Measurements from ENCODE around the gene TSACC. TPM values are rescaled to one million over a fixed set of nuclear protein-coding genes. Genes with fewer than 3 reads are reported as not detected.

TSACC gene
- total RNA-seq, 1 experiment from 2014 or later = not detected

DNA sequence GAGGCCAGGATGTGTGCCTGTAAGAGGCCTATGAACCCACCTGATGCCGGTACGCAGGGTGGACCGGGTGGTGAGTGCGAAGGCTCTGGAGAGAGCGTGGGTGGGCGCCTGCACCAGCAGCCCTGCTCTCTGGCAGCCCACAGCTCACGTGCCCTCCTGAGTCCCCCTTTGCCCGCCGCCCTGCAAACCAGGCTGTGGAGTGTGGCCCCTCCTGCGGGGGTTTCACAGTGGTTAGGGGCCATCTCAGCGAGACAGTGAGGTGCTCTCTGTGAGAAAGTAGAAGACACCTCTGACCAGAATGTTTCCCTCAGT, 53.0 kb downstream of the TSACC start:
- ChIA-PET CTCF (no interaction called here), POLR2A (ENCODE audit: low non-redundant PET) (no interaction called here)
- no peak overlapping the region for H3K27ac ChIP-seq (ENCODE audit: low read depth, low read length, poor library complexity, severe bottlenecking)
- no peaks in the 10 kb centered on the region for H3K36me3 ChIP-seq (ENCODE audit: insufficient read depth, low read length, poor library complexity, severe bottlenecking)
- H3K4me3 ChIP-seq (ENCODE audit: low read depth, low read length, poor library complexity, severe bottlenecking) = no peak overlapping the region
- intact Hi-C loops (cut with micrococcal nuclease; ENCODE audit: unreplicated experiment) = no loop called here
- H3K9me3 ChIP-seq (ENCODE audit: low read depth, low read length, poor library complexity, severe bottlenecking) = no peaks in the 10 kb centered on the region
- no peak for DNase-seq (ENCODE audit: low spot score)
- no TSS peak for BruUV-seq (replicated peaks)
- no peak for TF ChIP-seq EZH2 (IDR thresholded peaks at IDR 0.05; ENCODE audit: borderline replicate concordance, low read depth, low read length, poor library complexity, severe bottlenecking)
- TF ChIP-seq, protein P1, sequence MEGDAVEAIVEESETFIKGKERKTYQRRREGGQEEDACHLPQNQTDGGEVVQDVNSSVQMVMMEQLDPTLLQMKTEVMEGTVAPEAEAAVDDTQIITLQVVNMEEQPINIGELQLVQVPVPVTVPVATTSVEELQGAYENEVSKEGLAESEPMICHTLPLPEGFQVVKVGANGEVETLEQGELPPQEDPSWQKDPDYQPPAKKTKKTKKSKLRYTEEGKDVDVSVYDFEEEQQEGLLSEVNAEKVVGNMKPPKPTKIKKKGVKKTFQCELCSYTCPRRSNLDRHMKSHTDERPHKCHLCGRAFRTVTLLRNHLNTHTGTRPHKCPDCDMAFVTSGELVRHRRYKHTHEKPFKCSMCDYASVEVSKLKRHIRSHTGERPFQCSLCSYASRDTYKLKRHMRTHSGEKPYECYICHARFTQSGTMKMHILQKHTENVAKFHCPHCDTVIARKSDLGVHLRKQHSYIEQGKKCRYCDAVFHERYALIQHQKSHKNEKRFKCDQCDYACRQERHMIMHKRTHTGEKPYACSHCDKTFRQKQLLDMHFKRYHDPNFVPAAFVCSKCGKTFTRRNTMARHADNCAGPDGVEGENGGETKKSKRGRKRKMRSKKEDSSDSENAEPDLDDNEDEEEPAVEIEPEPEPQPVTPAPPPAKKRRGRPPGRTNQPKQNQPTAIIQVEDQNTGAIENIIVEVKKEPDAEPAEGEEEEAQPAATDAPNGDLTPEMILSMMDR (conservative IDR thresholded peaks at IDR 0.05; ENCODE audit: low read depth, low read length) = no peak
- H3K27me3 ChIP-seq (replicated peaks; ENCODE audit: insufficient read depth, low read depth, low read length, poor library complexity) = peaks cover 14% of the 10 kb centered on the region
- H3K4me1 ChIP-seq (ENCODE audit: insufficient read depth, low read length, poor library complexity, severe bottlenecking) = no peaks in the 10 kb centered on the region

GRCh38 chr1:156391701-156392100, 53.4 kb downstream of the TSACC start:
- no peaks in the 10 kb centered on the region for H3K36me3 ChIP-seq (ENCODE audit: insufficient read depth, low read length, poor library complexity, severe bottlenecking)
- no peak for DNase-seq (ENCODE audit: low spot score)
- ChIA-PET POLR2A (ENCODE audit: low non-redundant PET) (no interaction called here), CTCF (no interaction called here)
- TF ChIP-seq, protein P1 (conservative IDR thresholded peaks at IDR 0.05; ENCODE audit: low read depth, low read length) = no peak
- TF ChIP-seq EZH2 (IDR thresholded peaks at IDR 0.05; ENCODE audit: borderline replicate concordance, low read depth, low read length, poor library complexity, severe bottlenecking) = no peak
- no peak overlapping the region for H3K4me3 ChIP-seq (ENCODE audit: low read depth, low read length, poor library complexity, severe bottlenecking)
- peaks cover 14% of the 10 kb centered on the region for H3K27me3 ChIP-seq (replicated peaks; ENCODE audit: insufficient read depth, low read depth, low read length, poor library complexity)
- no peaks in the 10 kb centered on the region for H3K4me1 ChIP-seq (ENCODE audit: insufficient read depth, low read length, poor library complexity, severe bottlenecking)
- intact Hi-C loops (cut with micrococcal nuclease; ENCODE audit: unreplicated experiment) = no loop called here
- H3K27ac ChIP-seq (ENCODE audit: low read depth, low read length, poor library complexity, severe bottlenecking) = no peak overlapping the region
- no peaks in the 10 kb centered on the region for H3K9me3 ChIP-seq (ENCODE audit: low read depth, low read length, poor library complexity, severe bottlenecking)
- BruUV-seq (replicated peaks) = no TSS peak

DNA sequence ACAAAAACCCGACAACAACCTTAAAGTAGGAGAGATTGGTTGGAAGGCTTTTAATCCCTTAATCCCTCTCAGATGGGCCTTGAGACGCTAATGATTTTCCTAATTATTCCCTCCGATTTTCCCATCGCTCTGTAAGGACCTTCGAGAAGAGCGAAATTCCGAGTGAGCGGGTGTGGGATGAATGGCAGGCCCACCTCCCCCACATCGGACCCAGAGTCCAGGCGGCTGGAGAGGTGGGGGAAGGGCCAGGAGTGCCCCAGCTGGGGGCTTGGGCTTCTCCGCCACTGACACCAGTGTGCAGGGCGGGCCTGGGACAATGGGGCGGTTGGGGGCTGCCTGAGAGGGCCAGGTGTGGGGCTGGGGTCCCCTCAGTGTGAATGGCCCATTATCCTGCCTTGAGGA, 54.1 kb downstream of the TSACC start:
- no peaks in the 10 kb centered on the region for H3K9me3 ChIP-seq (ENCODE audit: low read depth, low read length, poor library complexity, severe bottlenecking)
- ChIA-PET POLR2A (ENCODE audit: low non-redundant PET) (no interaction called here), CTCF (no interaction called here)
- H3K27ac ChIP-seq (ENCODE audit: low read depth, low read length, poor library complexity, severe bottlenecking) = no peak overlapping the region
- peaks cover 14% of the 10 kb centered on the region for H3K27me3 ChIP-seq (replicated peaks; ENCODE audit: insufficient read depth, low read depth, low read length, poor library complexity)
- intact Hi-C loops (cut with micrococcal nuclease; ENCODE audit: unreplicated experiment) = no loop called here
- TF ChIP-seq EZH2 (IDR thresholded peaks at IDR 0.05; ENCODE audit: borderline replicate concordance, low read depth, low read length, poor library complexity, severe bottlenecking) = no peak
- TF ChIP-seq, protein P1 (conservative IDR thresholded peaks at IDR 0.05; ENCODE audit: low read depth, low read length) = no peak
- H3K4me1 ChIP-seq (ENCODE audit: insufficient read depth, low read length, poor library complexity, severe bottlenecking) = no peaks in the 10 kb centered on the region
- no peak for DNase-seq (ENCODE audit: low spot score)
- no peaks in the 10 kb centered on the region for H3K36me3 ChIP-seq (ENCODE audit: insufficient read depth, low read length, poor library complexity, severe bottlenecking)
- no peak overlapping the region for H3K4me3 ChIP-seq (ENCODE audit: low read depth, low read length, poor library complexity, severe bottlenecking)
- BruUV-seq (replicated peaks) = no TSS peak
